ENCODE data around the gene UBE4A.

The UBE4A gene

GRCh38 chr11:118321386-118322082 is 37.9 kb upstream of the UBE4A start:
- TF ChIP-seq CTCF (IDR thresholded peaks at IDR 0.05; ENCODE audit: control insufficient read depth, insufficient read depth, low read depth, low read length, missing control alignments) = no peak
- H3K4me3 ChIP-seq (ENCODE audit: control insufficient read depth, low read depth, low read length) = no peak overlapping the region
- DNase-seq (ENCODE audit: low read depth) = no peak

- DNase-seq (ENCODE audit: low read depth) = no peak
- H3K4me3 ChIP-seq (ENCODE audit: control insufficient read depth, low read depth, low read length) = no peak overlapping the region
- TF ChIP-seq CTCF (IDR thresholded peaks at IDR 0.05; ENCODE audit: control insufficient read depth, insufficient read depth, low read depth, low read length, missing control alignments) = no peak
Measured at GRCh38 chr11:118322721-118323120, 36.7 kb upstream of the UBE4A start.

- DNase-seq (ENCODE audit: low read depth) = no peak
- H3K4me3 ChIP-seq (ENCODE audit: control insufficient read depth, low read depth, low read length) = no peak overlapping the region
- TF ChIP-seq CTCF (IDR thresholded peaks at IDR 0.05; ENCODE audit: control insufficient read depth, insufficient read depth, low read depth, low read length, missing control alignments) = no peak
Measured at GRCh38 chr11:118325283-118325682, 34.1 kb upstream of the UBE4A start.

GRCh38 chr11:118328745-118329144 is 30.7 kb upstream of the UBE4A start:
- H3K4me3 ChIP-seq (ENCODE audit: control insufficient read depth, low read depth, low read length) = no peak overlapping the region
- no peak for TF ChIP-seq CTCF (IDR thresholded peaks at IDR 0.05; ENCODE audit: control insufficient read depth, insufficient read depth, low read depth, low read length, missing control alignments)
- DNase-seq (ENCODE audit: low read depth) = no peak

GRCh38 chr11:118334745-118335144 is 24.7 kb upstream of the UBE4A start:
- no peak for DNase-seq (ENCODE audit: low read depth)
- no peak overlapping the region for H3K4me3 ChIP-seq (ENCODE audit: control insufficient read depth, low read depth, low read length)
- TF ChIP-seq CTCF (IDR thresholded peaks at IDR 0.05; ENCODE audit: control insufficient read depth, insufficient read depth, low read depth, low read length, missing control alignments) = no peak

- DNase-seq (ENCODE audit: low read depth) = no peak
- H3K4me3 ChIP-seq (ENCODE audit: control insufficient read depth, low read depth, low read length) = no peak overlapping the region
- no peak for TF ChIP-seq CTCF (IDR thresholded peaks at IDR 0.05; ENCODE audit: control insufficient read depth, insufficient read depth, low read depth, low read length, missing control alignments)
Measured at GRCh38 chr11:118338637-118339061, 20.8 kb upstream of the UBE4A start.

All from AG09309 (cell line).